ENCODE measurements around the gene ITSN1.

ITSN1 gene

GRCh38 chr21:33816174-33816573 lies 173.9 kb downstream of the ITSN1 start:
- DNase-seq = peak; percentile 82 to 92

GRCh38 chr21:33817138-33817537 lies 174.8 kb downstream of the ITSN1 start:
- DNase-seq = no peak

GRCh38 chr21:33817663-33818451 lies 175.6 kb downstream of the ITSN1 start:
- peak; percentile 48 to 55 for DNase-seq

DNA sequence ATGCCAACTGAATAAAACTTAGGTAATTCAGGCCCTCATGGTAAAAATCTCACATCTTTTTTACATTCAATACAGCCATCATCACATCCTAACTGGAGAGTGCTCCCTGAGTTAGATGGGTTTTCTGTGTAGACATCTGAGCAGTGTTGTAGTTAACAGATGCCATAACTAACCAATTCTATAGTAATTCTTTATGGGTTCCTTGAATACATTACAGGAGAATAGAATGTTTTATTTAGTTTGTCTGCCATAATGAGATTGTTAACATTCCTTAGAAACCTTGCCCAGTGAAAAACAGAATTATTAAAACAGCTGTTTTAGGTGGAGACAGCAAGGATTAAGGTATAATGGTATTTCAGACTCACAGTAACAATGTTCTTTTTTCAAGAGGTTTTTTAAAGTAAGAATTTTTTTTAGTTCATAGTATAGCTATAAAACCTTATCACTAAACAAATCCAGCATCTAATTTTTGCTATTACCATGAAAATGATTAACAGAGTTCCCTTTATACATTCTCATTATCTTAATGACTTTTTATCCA lies 178.0 kb downstream of the ITSN1 start:
- no peak for DNase-seq

- DNase-seq = no peak
Observed at GRCh38 chr21:33820798-33821197, 178.5 kb downstream of the ITSN1 start.

GRCh38 chr21:33821503-33822322 lies 179.4 kb downstream of the ITSN1 start:
- DNase-seq = no peak

DNA sequence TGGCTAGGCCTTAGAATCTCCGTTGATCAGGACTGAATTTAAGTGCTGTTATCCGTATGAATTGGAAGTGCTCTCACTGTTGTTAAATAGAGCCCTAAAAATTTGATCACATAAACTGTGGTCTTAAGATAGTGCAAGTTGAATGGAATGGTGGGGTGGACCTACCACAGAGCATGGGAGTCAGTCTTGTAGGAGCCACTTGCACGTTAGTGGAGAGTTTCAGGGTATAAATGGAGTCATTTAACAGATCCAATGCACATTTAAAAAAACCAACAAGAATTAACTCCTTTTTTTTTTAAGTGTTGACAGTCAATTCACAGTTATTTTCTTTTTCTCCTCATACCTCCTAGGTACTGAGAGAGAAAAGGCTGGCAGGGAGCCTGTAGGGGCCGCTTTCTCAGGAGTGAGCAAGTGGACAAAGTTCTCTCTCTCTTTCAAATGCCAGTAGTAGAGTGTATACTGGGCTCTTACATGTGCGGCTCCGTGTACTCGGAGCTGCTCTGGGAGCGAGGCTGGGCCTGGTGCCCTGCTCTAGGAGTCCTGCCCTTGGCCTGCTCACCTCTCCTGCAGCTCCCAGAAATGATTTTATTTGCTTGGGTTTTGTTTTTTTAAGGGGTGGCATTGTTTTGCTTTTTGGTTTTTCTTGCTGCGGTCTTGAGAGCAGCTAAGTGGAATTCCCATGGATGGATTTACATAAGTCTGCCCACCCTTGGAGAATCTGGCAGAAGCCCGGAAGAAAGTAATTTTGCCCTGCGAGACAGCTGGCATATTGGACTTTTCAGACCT lies 182.0 kb downstream of the ITSN1 start:
- no peak for DNase-seq

DNA sequence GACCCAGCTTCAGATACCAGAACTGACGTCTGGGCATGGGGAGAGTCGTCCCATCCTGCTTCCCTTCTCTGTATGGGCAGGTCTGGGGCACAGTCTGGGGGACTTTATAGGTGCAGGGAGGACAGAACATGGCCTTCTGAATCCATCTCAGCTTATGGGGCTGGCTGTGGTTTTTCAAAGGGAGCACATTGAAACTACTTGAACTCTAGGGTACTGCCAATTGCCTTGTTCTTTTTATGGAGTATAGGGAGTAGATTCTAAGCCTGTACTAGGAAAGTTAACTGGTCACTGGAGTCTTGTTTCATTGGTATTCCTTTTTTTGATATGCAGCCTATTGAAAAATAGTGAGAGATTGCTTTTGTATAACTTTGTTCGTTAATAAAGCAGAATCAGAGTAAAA lies 183.1 kb downstream of the ITSN1 start:
- DNase-seq = no peak

DNA sequence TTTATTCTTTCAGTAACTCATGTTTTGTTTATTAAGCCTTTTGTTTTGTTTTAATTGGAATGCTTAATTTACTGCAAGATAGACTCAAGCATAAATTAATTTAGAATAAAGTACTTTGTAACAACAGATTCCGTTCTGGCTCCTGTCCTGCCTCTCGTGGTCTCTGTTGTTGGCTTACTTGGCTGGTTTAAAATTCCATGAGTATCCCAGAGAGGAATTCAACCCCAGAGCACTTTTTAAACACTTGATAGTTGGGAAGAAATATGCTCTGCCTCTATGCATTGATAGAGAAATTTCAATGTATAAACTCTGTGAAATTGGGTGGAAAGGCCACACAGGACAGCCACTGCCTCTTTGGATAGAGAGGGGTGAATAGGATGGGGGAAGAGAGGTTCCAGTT lies 183.6 kb downstream of the ITSN1 start:
- no peak for DNase-seq

- no peak for DNase-seq
Observed at GRCh38 chr21:33828083-33828482, 185.8 kb downstream of the ITSN1 start.

DNA sequence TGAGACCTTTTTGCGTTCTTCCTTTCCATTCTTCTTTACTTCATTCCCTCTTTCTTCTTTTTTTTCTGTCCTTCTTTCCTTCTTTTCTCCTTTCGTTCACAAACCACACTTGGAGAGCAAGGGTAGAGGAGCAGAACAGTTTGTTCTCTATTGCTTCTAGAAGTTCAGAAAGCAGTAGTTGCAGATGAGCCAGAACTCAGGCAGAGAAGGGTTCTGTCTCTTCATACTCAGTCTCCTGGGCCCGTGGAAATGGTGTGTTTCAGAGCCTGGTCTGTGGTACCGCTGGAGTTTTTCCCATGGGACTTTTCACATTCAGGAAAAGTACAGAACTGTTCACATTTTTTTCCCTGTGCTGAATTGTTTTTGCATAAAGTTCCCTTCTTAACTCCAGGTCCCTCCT lies 186.3 kb downstream of the ITSN1 start:
- no peak for DNase-seq

DNA sequence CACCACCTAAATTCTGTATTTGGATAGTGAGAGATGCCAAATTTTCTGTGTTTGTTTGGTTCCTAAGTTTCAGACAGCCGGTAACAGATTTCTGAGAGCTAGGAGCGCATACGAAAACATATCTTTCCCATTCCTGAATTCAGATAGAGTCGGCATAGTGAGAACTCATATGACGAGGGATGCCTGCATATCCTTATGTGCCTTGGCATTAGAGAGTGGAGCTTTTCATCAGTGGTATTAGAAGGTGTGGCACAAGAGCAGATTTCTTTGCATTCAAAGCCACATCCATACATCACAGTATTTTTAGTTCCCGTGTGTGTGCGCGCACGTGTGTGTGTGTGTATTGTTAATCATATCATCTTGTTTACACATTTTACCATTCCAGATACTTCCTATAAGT lies 187.5 kb downstream of the ITSN1 start:
- no peak for DNase-seq

DNA sequence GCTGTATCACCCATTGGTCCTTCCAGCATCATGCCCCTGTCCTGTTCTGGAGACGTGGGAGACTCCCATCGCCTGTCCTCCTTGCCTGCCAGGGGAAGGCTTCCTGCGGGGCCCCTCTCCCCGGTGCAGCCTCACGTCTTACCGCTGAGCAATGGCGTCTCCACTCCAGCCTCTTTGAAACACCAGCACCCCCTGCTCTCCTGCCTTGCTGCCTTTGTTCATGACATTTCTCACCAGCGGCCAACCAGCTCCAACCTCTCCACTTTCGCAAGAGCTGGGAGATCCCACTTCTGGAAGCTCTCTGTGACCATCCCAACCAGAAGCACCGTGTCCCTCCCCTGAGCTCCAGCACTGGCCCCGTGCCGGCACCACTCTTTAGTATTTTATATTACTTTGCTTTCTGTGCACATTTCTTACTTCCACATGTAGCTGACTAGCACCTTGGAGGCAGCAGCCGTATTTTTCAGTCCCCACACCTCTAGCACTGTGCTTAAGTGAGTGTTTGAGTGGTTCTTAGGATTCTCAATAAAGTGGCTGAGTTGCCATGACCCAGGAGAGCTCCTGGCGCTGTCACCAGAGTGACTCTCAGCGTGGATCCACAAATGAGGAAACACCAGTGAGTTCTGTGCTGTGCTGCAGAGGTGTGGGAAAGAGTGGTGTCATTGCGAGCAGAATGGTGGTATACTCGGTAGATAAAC lies 189.8 kb downstream of the ITSN1 start:
- no peak for DNase-seq

- no peak for DNase-seq
Observed at GRCh38 chr21:33834801-33835500, 192.7 kb downstream of the ITSN1 start.

- no peak for DNase-seq
Observed at GRCh38 chr21:33835920-33836319, 193.6 kb downstream of the ITSN1 start.

DNA sequence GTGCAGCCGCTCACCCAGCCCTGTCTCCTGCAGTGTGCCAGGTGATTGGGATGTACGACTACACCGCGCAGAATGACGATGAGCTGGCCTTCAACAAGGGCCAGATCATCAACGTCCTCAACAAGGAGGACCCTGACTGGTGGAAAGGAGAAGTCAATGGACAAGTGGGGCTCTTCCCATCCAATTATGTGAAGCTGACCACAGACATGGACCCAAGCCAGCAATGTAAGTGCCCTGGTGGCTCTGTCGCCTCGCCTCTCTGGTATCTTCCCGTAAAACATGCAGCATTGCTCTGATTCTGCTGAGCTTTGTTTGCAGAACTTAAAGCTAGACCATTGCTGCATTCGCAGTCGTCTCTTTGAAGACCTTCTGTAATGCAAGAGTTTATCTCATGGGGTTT lies 194.1 kb downstream of the ITSN1 start:
- no peak for DNase-seq

DNA sequence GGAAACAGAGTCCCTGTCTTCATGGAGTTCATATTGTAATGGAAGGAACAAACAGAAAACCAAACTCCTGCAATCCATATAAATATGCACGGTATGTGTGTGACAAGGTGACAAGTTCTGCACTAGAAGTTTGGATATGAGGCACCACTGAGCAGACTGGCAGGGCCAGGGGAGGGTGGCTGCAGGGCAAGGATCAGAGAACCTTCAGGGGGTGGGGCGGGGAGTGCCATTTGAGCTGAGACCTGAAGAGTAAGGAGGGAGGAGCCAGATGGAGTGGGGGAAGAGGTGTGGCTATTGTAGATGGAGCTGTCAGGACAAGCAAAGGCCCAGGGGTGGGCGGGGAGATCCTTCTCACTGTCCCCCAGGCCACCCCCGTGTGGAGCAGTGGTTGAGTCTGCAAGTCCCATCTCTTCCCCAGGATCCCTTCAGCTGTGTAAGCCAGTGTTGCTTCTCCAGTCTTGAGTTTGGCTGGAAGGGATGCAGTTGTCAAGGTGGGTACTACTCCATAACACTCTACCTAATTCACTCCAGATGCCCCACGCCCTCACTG lies 196.9 kb downstream of the ITSN1 start:
- no peak for DNase-seq

DNA sequence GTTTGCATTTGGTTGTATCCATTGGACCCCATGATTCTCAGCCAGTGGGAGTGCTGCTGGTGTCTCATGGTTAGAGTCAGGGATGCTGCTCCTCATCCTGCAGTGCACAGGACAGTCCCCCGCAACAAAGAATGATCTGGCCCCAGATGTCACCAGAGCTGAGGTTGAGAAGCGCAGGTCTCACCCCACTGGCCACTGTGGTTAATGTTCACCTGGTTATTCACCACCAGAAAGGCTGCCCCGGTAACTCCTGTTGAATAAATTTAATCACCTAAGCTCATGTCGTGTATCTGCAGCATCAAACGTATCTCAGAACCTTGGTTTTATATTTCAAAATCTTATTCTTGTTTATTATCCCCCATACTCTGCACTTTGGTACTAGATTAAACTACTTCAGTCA lies 197.5 kb downstream of the ITSN1 start:
- DNase-seq = no peak

- DNase-seq = no peak
Observed at GRCh38 chr21:33840771-33841170, 198.5 kb downstream of the ITSN1 start.

- no peak for DNase-seq
Observed at GRCh38 chr21:33841561-33841960, 199.3 kb downstream of the ITSN1 start.

DNA sequence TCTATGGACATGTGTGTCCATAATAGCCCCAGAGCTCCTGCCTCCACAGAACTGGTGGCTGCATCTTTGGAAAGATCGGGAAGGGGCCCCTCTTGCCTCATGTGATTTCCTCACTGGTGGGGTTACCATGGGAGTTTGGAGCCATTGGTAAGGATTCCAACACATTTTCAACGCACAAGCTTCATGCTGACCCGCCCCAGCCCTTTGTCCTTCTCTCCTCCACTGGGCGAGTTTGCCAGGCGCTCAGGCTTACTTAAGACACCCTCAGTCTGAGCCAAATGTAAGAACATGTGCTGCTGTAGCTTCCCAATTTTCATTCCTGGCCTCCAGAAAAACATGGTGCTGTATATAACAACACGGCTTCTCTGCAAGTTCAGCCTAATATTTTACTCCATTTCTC lies 200.9 kb downstream of the ITSN1 start:
- peak in 1 of 2 donors; percentile 15 for DNase-seq

Measured in inflammatory macrophage (primary cell).